HG02973 (cell line): ENCODE measurements around the gene KNOP1.

Experiments
- ATAC-seq: cut with Tn5 transposase; IDR thresholded peaks from one replicate; pipeline ENCODE4 v1.9.1; 2021; ENCODE audit warnings: moderate library complexity; ENCODE audit not compliant: unreplicated experiment

Gene KNOP1

DNA sequence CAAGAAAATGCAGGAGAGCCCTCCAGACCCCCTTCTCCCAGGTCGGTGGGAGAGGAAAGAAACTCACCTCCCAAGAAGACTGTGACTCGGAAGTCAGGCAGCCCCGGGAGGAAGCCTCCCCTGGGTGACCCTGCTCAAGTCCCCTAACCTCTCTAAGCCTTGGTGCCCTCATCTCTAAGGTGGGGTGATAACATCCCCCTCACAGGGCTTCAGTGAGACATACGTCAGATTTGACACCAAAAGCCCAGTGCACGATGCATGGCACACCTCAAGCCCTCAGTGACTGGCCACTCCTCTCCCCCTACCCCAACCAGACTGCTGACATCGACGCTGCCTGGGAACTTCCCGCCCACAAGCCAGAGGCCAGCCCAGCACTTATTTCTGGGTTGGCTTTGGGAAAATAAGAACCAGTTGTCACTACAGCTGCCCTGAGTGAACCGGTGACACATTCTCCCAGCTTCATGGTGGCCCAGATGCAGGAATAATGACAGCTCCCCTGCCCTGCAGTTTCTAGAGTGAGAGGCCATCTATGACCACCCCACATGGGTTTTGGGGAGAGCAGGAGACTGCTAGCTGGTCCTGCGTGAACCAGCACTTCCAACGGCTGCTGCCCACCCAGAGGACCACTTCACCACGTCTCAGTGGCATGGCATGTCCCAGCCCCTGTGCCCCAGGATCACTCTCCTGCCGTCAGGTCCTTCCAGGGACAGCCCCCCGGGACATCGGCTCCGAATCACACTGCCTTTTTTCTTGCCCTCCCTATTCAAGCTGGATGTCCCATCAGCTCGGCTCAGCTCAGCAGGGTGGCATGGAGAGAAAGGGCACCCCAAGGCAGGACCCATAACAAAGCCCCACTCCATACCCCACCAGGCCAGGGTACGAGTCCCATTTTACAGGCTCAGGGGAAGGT, 9.5 kb downstream of the KNOP1 start:
- no peak for ATAC-seq

DNA sequence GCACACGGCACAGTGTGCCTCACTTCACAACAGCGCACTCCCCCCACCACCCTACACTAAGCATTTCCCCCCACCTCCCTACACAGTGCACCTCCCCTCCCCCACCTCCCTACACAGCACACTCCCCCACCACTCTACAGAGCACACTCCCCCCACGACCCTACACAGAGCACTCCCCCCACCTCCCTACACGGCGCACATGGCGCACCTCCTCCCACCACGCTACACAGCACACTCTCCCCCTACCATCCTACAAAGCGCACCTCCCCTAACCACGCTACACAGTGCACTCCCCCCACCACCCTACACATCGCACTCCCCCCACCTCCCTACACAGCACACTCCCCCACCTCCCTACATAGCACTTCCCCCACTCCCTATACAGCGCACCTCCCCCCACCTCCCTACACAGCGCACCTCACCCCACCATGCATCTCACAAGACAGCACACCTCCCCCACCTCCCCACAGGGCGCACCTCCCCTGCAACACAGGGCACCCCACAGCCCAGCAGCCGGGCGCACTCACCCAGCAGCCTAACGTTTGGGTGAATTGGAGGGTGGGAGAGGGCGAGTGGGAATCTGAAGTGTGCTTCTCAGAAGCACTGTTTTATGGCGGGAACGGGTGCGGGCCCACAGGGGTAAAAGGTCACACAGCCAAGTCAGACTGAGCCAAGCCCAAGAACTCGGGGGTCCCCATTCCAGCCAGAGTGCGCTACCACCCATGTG, 10.3 kb downstream of the KNOP1 start:
- ATAC-seq = no peak

DNA sequence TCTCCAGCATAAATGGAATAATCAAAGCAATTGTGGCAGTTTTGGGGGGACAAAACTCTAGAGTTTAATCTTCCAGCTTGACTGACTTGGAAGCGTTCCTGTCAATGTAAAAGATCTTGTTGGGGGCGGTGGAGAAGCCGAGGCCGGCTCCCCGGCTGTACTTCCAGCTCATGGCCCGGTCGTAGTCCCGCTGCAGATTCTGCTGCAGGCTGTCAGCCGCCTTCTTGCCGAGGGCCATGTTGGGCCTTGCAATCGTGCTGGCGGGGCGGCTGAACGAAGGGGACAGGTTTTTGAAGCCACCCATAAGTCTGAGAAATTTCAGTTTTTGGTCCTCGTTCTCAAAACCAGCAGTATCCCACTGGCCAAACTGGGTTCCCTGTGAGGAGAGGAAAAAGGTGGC, 11.2 kb downstream of the KNOP1 start:
- no peak for ATAC-seq

DNA sequence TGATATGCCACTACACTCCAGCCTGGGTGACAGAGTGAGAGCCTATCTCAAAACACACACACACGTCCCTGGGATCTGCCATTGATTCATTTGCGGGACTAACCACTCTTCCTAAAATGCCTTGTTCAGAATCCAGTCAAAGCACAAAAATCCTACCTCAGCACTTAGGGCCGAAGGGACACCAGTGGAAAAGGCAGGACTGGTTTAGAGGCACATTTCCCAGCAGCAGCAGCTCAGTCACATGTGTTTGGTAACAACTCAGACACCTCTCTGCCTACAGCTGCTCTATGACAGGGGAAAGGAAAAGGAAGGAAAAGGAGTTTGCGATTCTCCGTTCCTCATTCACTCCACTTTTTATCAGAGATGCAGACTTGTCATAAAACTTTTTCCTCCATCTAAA, 12.2 kb downstream of the KNOP1 start:
- ATAC-seq = no peak

DNA sequence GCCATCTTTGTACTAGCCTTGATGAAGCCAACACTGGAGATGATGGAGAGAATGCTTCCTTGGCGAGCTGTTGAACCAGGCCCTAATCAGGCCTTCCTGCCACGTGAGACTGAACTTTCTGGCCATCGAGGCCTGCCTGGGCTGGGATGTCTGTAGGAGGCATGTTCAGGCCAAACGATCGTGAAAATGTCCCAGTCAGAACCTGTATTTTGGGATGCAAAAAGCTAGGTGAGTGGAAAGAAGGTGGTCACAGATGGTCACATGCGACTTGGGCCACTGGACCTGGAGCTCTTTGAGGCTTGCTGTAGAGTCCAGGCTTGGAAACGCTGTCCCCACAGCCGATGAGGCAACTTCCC, 12.9 kb downstream of the KNOP1 start:
- ATAC-seq = no peak

DNA sequence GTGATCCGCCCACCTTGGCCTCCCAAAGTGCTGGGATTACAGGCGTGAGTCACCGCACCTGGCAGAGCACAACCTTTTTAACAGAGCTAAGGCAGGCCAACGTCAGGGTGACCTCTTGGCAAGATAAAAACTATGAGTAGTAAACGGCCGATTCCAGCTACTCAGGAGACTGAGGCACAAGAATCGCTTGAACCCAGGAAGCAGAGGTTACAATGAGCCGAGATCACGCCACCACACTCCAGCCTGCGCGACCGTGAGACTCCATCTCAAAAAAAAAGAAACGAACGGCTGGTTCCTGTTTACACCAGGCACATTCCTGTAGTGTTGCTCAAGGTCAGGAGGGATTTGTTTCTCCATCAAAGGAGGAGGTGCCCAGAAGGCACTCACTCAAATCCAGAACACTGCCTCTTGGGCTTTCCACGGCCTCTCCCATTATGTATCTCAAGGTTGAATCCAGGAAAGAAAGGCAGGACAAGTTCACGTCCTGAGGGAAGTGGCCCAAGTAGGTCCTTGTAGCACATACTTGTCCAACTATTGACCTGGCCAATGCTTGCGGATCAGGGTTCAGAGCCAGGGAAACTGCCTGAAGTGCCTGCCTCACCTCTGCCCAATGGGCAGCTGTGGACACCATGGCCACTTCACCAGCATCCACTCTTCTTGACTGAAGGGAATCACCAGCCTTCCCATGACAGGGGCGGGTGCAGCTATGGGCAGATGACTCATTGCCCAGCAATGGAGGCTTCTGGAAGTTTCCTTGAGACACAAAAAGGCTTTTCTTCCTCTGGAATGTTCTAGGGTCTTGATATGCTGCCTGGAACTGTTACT, 13.5 kb downstream of the KNOP1 start:
- ATAC-seq = no peak

DNA sequence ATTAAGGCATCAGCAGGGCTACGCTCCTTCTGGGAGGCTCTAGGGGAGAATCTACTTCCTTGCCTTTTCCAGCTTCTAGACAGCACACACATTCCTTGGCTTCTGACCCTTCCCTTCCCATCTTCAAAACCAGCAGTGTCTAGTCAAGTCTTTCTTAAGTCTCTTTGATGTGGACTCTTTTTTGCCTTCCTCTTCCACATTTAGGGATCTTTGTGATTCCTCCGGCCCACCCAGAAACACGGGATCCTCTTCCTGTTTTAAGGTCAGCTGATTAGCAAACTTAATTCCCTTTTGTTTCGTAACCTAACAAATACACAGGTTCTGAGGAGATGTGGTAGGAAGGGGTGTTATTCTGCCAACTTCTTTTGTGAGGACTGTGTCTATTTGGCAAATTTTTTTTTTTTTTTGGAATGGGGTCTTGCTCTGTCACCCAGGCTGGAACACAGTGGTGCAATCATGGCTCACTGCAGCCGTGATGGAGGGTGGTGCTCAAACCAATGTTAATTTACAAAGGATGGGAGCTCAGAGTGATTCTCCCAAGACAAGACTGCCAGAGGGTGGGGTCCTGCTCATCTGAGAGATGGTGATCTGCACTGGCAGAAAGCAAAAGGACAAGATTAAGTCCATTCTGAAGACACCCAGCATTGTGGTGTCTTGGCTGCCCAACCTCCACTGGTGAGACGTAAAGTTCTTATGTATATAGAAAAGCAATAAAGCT, 14.7 kb downstream of the KNOP1 start:
- no peak for ATAC-seq

DNA sequence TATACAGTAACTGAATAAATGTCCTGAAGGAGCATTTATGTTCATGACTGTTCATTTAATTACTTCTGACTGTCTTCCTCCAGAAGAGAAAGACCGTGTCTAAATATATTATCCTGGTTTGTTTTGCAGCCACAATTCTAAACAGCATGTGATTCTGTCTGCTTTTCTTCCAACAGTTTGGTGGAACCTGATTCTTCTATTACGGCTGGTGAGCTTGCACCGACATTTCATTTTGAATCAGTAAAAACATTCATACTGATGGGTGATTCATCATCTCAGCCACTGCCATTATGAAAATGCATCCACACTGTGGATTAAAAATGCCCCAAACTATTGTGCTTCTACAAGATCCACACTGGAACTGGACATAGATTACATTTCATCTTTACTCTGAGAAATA, 16.9 kb downstream of the KNOP1 start:
- no peak for ATAC-seq

DNA sequence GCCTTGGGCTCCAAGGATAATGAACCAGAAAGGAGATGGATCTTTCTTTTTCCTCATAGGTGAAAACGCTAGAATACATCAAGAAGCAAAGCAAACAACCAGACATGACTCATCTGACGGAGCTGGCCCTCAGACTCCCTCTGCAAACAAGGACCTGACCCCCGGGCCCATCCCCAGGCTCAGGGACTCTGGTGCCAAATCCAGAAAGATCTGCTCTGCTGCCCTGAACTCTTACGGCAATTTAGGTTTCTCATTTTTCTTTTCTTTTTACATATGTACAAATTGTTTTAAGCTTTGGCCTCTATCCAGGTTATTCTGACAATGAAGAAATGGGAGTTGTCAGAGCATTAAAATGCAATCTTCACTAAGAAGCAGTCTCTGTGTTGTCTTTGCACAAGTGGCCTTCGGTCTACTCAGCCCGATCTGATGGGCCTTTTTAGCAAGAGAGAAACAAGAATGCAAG, 17.7 kb downstream of the KNOP1 start:
- no peak for ATAC-seq

DNA sequence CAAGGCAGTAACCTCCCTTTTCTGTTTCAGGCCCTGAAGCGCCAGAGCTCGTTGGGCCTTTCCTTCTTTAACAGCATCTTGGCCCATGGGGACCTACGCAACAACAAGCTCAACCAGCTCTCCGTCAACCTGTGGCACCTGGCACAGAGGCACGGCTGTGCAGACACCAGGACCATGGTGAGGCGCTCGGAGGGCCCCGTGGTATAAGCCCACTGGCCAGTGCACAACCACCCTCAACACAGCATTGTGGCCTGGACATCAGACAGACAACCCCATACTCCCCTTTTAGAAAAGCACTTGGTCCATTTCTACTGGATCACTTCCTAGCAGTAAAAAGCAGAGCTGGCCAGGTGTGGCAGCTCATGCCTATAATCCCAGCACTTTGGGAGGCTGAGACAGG, 18.6 kb downstream of the KNOP1 start:
- no peak for ATAC-seq

DNA sequence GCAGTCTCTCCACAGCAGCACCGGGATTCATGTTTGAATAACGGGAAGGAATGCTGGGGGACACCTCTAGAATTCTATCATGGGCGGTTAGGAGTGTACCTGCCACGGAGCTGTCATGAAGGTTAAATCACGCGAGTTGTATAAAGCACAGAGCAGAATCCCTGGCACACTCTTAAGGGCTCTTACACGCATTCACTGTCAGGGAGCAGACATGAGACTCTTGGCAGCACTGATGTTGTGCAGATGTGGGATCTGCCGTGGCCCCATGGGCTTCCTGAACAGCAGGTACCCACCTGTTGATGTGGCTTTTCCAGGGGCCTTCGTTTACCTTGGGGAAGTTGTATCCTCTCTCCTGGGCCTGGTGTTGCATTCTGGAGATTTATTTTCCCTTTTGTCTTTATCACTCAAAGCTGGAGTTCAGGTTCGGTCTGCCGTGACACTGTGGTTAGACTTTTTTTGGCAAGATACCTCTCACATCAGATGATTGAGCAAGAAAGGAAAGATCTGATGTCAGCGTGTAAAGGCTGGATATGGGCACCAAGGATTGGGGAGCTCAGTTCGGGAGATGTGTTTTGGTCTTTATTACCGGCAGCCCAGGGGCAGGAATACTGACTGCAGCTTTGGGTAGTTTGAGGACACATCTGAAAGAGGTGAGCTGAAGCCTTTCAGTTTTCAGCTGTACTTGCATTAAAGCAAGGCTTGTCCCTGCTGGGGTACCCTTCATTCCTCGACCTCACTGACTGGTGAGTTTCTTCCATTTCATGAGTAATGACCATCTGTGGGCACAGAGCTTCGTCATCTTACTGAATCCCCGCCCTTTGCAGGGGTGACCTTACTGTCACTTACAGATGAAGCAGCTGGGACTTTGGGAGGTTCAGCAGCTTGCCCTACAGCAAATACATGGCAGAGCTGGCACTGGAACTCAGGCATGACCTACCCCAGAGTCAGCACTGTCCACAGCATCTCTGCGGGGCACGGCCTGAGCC, 19.3 kb downstream of the KNOP1 start:
- no peak for ATAC-seq

DNA sequence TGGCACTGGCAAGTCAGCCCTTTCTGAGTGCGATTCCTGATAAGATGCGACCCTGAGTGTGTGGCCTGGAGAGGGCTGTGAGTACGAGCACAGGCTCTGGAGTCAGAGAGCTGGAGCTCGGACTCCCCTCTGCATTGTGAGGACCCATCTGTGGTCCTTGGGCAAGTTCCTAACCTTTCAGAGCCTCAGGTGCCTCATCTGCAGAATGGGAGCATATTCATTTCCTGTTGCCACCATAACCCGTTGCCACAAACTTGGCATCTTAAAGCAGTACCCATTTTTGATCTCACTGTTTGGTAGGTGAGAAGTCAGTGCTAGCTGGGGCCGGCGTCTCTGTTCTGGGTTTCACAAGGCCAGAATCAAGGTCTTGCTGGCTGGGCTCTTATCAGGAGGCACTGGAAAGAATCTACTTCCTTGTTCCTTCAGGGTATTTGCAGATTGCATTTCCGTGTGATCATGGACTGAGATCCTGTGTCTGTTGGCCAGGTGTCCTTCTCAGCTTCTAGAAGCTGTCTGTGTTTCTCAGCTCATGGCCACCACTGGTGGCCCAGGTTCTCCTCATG, 20.2 kb downstream of the KNOP1 start:
- no peak for ATAC-seq

DNA sequence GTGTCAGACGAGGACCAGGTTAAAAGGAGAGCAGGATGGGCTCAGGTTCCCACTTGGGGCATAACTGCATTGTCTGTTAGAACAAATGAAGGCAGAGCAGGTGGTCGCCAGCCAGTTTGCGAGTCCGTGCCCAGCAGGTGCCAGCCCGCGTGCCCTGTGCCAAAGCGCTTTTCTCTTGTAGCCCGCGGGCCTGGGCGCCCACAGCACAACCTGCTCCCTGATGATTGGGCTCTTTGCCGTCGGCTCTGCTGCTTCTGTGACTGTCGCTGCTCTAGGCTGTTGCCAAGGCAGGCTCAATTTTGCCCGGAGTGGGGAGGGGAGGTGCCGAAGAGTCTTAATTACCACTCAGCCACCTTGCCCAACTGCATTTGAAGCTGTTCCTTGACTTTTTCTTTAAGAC, 21.1 kb downstream of the KNOP1 start:
- no peak for ATAC-seq

DNA sequence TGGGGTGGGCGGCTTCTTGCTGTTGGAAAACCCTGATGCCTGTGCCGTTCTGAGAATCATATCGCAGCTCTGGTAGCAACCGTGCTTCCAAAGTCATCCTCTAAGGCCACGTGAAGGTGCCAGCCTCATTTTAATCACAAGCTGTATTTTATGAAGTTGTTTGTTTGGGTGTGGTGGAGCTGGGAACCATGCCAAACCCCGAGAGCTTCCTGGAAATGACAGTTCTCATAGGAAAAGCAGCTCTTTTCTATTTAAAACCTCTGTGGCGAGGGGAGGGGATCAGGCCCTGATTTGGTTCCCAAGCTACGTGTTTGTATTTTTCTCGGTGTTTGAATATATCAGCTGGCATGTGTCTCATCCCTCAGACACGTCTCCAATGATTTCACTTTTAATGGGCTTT, 21.7 kb downstream of the KNOP1 start:
- no peak for ATAC-seq

DNA sequence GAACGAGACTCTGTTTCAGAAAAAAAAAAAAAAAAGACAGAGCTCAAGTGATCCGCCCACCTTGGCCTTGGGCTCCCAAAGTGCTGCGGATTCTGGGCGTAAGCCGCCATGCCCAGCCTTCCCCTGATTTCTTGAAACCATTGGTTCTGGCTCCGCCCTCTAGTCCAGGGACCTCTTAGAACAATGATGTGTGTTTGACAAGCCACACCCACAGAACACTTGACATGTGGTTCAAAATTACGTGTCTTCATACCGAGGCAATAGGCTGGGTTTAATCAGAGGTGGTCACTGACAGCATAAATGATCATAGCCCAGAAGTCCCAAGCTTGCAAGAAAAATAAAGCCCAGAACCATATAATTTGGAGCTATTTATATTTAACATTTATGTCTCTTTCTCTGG, 23.0 kb downstream of the KNOP1 start:
- ATAC-seq = no peak

DNA sequence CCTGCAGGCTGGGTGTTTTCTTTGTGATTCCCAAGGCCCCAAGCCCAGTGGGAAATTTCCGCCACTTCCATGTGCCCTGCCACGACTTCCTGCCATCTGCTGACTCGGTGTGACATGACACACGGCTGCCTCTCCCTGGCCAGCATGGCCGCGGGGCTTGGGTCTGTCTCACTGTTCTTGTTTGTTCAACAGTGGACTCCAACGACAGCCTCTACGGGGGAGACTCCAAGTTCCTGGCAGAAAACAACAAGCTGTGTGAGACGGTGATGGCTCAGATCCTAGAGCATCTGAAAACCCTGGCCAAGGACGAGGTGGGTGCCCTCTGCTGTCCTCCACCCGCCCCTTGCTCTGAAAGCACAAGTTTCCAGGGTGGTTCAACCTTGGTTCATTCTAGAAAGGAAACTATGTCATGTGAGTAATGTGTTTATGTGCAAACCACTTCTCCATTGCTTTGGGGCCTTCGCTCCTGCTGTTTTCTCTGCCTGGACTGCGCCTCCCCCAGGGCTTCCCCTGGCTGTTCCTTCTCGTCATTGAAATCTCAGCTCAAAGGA, 26.8 kb downstream of the KNOP1 start:
- no peak for ATAC-seq

DNA sequence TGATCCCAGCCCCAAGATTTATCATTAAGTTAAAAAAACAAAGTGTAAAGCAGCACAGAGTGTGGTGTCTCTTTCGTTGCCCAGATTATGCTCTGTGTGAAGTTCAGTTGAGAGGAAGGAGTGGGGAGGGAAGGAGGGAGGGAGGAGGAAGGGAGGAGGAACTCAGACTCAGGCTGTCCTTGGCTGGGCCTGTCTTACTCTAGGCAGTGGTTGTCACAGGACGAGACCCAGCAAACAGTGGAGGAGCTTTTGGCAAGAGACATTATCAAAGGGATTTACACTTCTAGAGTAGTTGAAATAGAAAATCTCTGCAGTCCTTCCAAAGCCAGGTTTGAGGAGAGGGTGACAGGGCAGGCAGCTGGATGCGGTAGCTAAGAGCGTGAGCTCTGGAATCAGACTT, 27.8 kb downstream of the KNOP1 start:
- ATAC-seq = no peak

DNA sequence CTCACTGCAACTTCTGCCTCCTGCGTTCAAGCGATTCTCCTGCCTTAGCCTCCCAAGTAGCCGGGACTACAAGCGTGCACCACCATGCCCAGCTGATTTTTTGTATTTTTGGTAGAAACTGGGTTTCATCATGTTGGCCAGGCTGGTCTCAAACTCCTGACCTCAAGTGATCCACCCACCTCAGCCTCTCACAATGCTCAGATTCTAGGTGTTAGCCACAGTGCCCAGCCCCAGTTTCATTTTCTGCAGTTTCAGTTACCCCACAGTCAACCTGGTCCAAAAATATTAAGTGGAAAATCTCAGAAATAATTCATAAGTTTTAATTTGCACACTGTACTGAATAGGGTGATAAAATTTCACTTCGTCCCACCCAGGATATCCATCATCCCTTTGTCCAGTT, 28.7 kb downstream of the KNOP1 start:
- ATAC-seq = no peak

DNA sequence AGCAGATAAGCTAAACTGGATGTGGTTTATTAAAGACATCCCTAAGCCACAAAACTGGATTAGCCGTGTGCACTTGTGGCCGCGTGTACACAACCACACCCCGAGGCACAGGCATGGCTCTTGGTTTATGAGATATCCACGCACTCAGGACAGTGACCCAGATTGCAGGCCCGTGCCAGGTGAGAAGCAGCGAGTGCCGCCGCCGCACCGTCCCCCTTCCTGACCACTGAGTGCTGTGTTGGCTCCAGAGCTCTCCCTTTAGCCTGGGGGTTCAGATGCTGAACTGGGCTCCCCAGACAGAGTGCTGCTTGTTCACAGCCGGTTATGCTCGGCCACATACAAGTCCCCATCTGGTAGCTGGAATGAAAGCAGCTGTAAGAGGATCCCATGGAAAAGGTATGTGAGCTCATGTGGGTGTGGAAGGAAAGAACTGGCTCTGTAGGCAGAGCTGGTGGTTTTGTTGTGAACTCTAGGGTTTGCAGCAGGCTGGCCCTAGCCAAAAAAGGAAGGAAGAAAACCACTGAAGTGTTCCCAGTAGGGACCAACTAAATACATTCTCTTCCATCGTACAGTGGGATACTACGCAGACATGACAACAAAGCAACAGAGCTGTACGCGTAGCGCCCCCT, 29.5 kb downstream of the KNOP1 start:
- no peak for ATAC-seq
